Kidney (tissue), 14 donors: ENCODE measurements around the gene POLR3H. TPM values are rescaled to one million over a fixed set of nuclear protein-coding genes. Genes with fewer than 3 reads are reported as not detected.

Source experiments
- DNase-seq, 5 donors: peaks; one replicate each; pipeline ENCODE4 v3.0.0-alpha.2; 2013 to 2020
- FAIRE-seq: peaks from 2 replicates; lab custom pipeline; 2012; peaks lifted over from hg19 to GRCh38; lab: Jason Lieb, UNC
- H3K27ac ChIP-seq, 2 donors: one replicate each; pipeline ENCODE4 v1.7.0; 2013; ENCODE audit warnings: low read depth in 2 of 2, low read length in 2 of 2, inconsistent platforms in 1 of 2
- H3K27me3 ChIP-seq: one replicate; pipeline ENCODE4 v1.7.1; 2013; ENCODE audit warnings: low read length, inconsistent platforms; ENCODE audit not compliant: control insufficient read depth, insufficient read depth
- H3K36me3 ChIP-seq, 3 donors: one replicate each; pipeline versions ENCODE4 v1.7.0 to v1.7.1; 2013; ENCODE audit warnings: low read length in 3 of 3, control low read depth in 1 of 3, inconsistent platforms in 1 of 3; ENCODE audit not compliant: insufficient read depth in 3 of 3, control insufficient read depth in 2 of 3
- H3K4me1 ChIP-seq, 3 donors: one replicate each; pipeline versions ENCODE4 v1.7.0 to v1.7.1; 2013; ENCODE audit warnings: low read length in 3 of 3, inconsistent platforms in 1 of 3, low read depth in 1 of 3; ENCODE audit not compliant: control insufficient read depth in 2 of 3, insufficient read depth in 2 of 3
- H3K4me3 ChIP-seq, 3 donors: one replicate each; pipeline versions ENCODE4 v1.7.0 to v1.8.1; 2013; ENCODE audit warnings: low read length in 3 of 3, control low read depth in 1 of 3, inconsistent platforms in 1 of 3
- H3K9ac ChIP-seq, 3 donors: one replicate each; pipeline versions ENCODE4 v1.7.0 to v1.7.1; 2013; ENCODE audit warnings: low read length in 3 of 3, control low read depth in 1 of 3, inconsistent platforms in 1 of 3
- H3K9me3 ChIP-seq, 3 donors: one replicate each; pipeline versions ENCODE4 v1.7.0 to v1.7.1; 2013; ENCODE audit warnings: low read length in 3 of 3, control low read depth in 1 of 3, inconsistent platforms in 1 of 3; ENCODE audit not compliant: control insufficient read depth in 2 of 3, insufficient read depth in 1 of 3
- intact Hi-C: fragments of 100-400 bp; cut with DNase I; formaldehyde crosslinking; loops from one replicate; pipeline ENCODE4 v1.11.1; 2022
- polyA plus RNA-seq: library from polyadenylated mRNA; stranded (reverse); fragments of 350-450 nt; fragmentation: Illumina TruSeq; extraction: RNeasy Lipid Tissue Mini Kit (QIAGEN cat#74804); gene quantifications from one replicate; pipeline ENCODE4 v1.2.3, GENCODE V29; 2014; ENCODE audit warnings: low read depth, low replicate concordance; ENCODE audit not compliant: insufficient read depth
- total RNA-seq: library from RNA; stranded (reverse); fragmentation: NEBNext Ultra II Directional; extraction: Animal tissue kit (Norgen Biotek cat#: 25700); gene quantifications from one replicate; pipeline ENCODE4 v1.2.1, GENCODE V29; 2021
- TF ChIP-seq, protein P1 (sequence below): IDR thresholded peaks from 3 replicates; pipeline ENCODE4 v1.5.1; 2012; ENCODE audit warnings: mild to moderate bottlenecking, moderate library complexity, borderline replicate concordance; ENCODE audit not compliant: insufficient read depth; ENCODE audit errors: extremely low read depth
- donor health status: control.
- donor health status: control.
- donor health status: control.
- donor health status: control.
- donor health status: control.
- donor health status: DM: yes; HTN: yes; CAD: no.
- donor health status: Normal renal cell carcinoma (clear cell type).

POLR3H gene
- total and polyA plus RNA-seq, 2 donors from 2014 or later = 37.4 to 39.4 TPM

- TF ChIP-seq, protein P1, sequence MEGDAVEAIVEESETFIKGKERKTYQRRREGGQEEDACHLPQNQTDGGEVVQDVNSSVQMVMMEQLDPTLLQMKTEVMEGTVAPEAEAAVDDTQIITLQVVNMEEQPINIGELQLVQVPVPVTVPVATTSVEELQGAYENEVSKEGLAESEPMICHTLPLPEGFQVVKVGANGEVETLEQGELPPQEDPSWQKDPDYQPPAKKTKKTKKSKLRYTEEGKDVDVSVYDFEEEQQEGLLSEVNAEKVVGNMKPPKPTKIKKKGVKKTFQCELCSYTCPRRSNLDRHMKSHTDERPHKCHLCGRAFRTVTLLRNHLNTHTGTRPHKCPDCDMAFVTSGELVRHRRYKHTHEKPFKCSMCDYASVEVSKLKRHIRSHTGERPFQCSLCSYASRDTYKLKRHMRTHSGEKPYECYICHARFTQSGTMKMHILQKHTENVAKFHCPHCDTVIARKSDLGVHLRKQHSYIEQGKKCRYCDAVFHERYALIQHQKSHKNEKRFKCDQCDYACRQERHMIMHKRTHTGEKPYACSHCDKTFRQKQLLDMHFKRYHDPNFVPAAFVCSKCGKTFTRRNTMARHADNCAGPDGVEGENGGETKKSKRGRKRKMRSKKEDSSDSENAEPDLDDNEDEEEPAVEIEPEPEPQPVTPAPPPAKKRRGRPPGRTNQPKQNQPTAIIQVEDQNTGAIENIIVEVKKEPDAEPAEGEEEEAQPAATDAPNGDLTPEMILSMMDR = no peak
- DNase-seq (peak; percentile 69 to 95 (median 80)), FAIRE-seq (no peak)
- Histone ChIP-seq H3K4me1 (peaks cover 0 to 11% (median 7%) of the 10 kb centered on the region in 3 donors), H3K36me3 (no peaks in the 10 kb centered on the region), H3K27me3 (no peaks in the 10 kb centered on the region), H3K27ac (peak overlapping the region; percentile 5 to 76), H3K4me3 (no peak overlapping the region), H3K9ac (no peak overlapping the region), H3K9me3 (no peaks in the 10 kb centered on the region)
- intact Hi-C loops = no loop called here
Measured at GRCh38 chr22:41557401-41558240, 13.4 kb upstream of the POLR3H start.

DNA sequence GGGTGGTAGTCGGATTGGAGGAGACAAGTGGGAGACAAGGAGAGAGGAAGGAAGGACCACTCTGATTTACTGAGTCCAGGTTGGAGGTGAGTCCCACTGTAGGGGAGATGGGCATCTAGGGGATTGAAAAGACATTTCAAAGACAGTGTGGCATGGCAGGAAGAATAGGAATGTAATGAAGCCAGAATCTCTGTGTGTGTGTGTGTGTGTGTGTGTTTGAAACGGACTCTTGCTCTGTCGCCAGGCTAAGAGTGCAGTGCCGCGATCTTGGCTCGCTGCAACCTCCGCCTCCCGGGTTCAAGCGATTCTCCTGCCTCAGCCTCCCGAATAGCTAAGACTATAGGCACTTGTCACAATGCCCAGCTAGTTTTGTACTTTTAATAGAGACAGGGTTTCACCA lies 12.3 kb upstream of the POLR3H start:
- no peaks in the 10 kb centered on the region for H3K27me3 ChIP-seq
- TF ChIP-seq, protein P1 = no peak
- no peak overlapping the region for H3K4me3 ChIP-seq
- no peaks in the 10 kb centered on the region for H3K36me3 ChIP-seq
- no peak overlapping the region for H3K9ac ChIP-seq
- FAIRE-seq (no peak), DNase-seq (no peak)
- H3K4me1 ChIP-seq = peaks cover 0 to 12% (median 6%) of the 10 kb centered on the region in 3 donors
- no peak overlapping the region for H3K27ac ChIP-seq
- H3K9me3 ChIP-seq = no peaks in the 10 kb centered on the region
- intact Hi-C loops = no loop called here

- no peaks in the 10 kb centered on the region for H3K9me3 ChIP-seq
- intact Hi-C loops = no loop called here
- H3K36me3 ChIP-seq = no peaks in the 10 kb centered on the region
- no peak overlapping the region for H3K9ac ChIP-seq
- H3K4me3 ChIP-seq = no peak overlapping the region
- FAIRE-seq = no peak
- TF ChIP-seq, protein P1 = no peak
- peak in 4 of 5 donors; percentile 78 to 84 (median 81) for DNase-seq
- no peaks in the 10 kb centered on the region for H3K27me3 ChIP-seq
- no peak overlapping the region for H3K27ac ChIP-seq
- peaks cover 0 to 12% (median 6%) of the 10 kb centered on the region in 3 donors for H3K4me1 ChIP-seq
Measured at GRCh38 chr22:41555325-41555982, 11.2 kb upstream of the POLR3H start.
